Upper lobe of right lung (tissue), 1 donor: Measurements from ENCODE around the gene MAP2K5. TPM values are rescaled to one million over a fixed set of nuclear protein-coding genes. Genes with fewer than 3 reads are reported as not detected.

ENCODE experiments used
- ATAC-seq: fragments of 200-7000 bp; cut with Tn5 transposase; one replicate; pipeline ENCODE4 v1.9.1; 2020; ENCODE audit warnings: mild to moderate bottlenecking, moderate library complexity
- DNase-seq: peaks from one replicate; pipeline ENCODE4 v3.0.0-alpha.2; 2020
- H3K27ac ChIP-seq: fragments of 200-600 bp; one replicate; pipeline ENCODE4 v1.8.0; 2022
- H3K27me3 ChIP-seq: fragments of 200-600 bp; one replicate; pipeline ENCODE4 v1.8.0; 2022; ENCODE audit warnings: mild to moderate bottlenecking
- H3K36me3 ChIP-seq: fragments of 200-600 bp; one replicate; pipeline ENCODE4 v1.8.0; 2022
- H3K4me1 ChIP-seq: fragments of 200-600 bp; one replicate; pipeline ENCODE4 v1.8.0; 2022
- H3K4me3 ChIP-seq: fragments of 200-600 bp; one replicate; pipeline ENCODE4 v1.8.0; 2022; ENCODE audit warnings: mild to moderate bottlenecking
- H3K9me3 ChIP-seq: fragments of 200-600 bp; one replicate; pipeline ENCODE4 v1.8.0; 2022
- intact Hi-C: fragments of 100-400 bp; cut with DNase I; formaldehyde crosslinking; loops from one replicate; pipeline ENCODE4 v1.11.0; 2022
- total RNA-seq: library from RNA; stranded (reverse); fragmentation: NEBNext Ultra II Directional; extraction: Animal tissue kit (Norgen Biotek cat#: 25700); gene quantifications from one replicate; pipeline ENCODE4 v1.2.1, GENCODE V29; 2021
- TF ChIP-seq, protein P1 (sequence below): fragments of 200-600 bp; IDR thresholded peaks from one replicate; pipeline ENCODE4 v1.8.0; 2022; ENCODE audit warnings: antibody characterized with exemption
- donor health status: DM: no; HTN: yes; CAD: no; lungs with severe emphysema.

MAP2K5 gene
- total RNA-seq, 1 donor from 2014 or later: 18.3 TPM

DNA sequence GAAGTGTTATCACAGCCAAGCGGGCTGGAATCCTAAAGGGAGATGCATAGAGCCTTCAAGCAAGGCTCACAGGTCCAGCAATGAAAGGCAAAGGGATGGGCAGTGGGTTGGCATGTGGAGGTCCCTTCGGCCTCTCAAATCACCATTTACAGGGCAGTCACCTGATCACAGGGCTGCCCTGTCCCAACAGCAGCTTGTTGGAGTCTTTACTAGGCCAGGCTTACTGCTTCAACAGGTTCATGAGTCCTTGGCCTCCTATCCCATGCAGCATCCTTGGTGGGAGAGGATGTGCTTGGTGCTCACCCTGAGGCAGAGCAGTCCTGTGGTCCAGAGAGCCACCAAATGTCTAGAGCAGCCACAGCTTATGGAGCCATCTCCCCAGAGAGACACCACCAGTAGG, 258.6 kb downstream of the MAP2K5 start:
- no peak for DNase-seq
- H3K27ac ChIP-seq: no peak overlapping the region
- H3K4me3 ChIP-seq: no peak overlapping the region
- no peaks in the 10 kb centered on the region for H3K4me1 ChIP-seq
- ATAC-seq: no peak
- H3K27me3 ChIP-seq: no peaks in the 10 kb centered on the region
- intact Hi-C loops: no loop called here
- TF ChIP-seq, protein P1, sequence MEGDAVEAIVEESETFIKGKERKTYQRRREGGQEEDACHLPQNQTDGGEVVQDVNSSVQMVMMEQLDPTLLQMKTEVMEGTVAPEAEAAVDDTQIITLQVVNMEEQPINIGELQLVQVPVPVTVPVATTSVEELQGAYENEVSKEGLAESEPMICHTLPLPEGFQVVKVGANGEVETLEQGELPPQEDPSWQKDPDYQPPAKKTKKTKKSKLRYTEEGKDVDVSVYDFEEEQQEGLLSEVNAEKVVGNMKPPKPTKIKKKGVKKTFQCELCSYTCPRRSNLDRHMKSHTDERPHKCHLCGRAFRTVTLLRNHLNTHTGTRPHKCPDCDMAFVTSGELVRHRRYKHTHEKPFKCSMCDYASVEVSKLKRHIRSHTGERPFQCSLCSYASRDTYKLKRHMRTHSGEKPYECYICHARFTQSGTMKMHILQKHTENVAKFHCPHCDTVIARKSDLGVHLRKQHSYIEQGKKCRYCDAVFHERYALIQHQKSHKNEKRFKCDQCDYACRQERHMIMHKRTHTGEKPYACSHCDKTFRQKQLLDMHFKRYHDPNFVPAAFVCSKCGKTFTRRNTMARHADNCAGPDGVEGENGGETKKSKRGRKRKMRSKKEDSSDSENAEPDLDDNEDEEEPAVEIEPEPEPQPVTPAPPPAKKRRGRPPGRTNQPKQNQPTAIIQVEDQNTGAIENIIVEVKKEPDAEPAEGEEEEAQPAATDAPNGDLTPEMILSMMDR: no peak
- H3K9me3 ChIP-seq: no peaks in the 10 kb centered on the region
- H3K36me3 ChIP-seq: no peaks in the 10 kb centered on the region

DNA sequence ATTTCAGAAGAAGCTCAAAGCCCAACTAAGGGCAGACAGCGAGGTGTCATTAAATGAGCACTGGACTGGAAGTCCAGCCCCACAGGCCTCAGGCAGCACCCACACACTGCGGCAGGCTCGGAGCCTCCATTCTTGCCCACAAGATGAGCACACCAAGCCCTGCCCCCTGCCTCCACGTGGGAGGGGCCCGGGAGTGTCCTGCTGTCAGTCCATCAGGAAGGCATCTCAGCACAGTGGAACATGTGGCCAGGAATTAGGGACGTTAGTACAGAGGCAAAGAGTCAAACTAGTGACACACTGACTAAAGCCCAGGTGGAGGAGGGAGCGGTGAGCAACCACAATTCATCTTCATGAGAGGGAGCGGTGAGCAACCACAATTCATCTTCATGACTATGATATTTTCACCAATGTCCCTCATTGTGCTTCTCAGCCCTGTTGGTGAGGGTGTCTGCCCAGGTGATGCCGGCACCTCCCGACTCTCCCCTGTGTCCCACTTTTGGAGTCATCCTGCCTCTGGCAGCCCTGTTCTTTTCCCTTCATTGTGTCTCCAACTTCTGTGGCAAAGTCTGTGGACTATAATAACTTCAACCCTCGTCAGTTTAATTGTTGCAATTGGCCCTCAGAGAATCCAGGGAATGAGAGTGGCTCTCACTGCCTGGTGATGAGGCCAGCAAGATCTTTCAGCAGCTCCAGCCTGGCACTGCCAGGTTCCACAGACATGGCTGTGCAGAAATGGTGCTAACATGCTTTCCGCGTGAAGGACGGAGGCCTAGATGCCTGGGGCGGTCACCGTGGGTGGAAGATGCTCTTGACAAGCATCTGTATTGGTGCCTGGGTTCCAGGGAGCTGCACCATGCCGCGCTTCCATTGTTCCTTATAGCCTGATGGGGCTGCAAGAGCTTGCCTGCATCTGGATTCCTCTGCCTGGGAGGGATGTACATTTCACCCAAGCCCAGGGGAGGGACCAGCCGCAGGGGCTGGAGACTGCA, 259.7 kb downstream of the MAP2K5 start:
- DNase-seq (no peak), ATAC-seq (no peak)
- Histone ChIP-seq H3K9me3 (no peaks in the 10 kb centered on the region), H3K27ac (no peak overlapping the region), H3K36me3 (no peaks in the 10 kb centered on the region), H3K4me3 (no peak overlapping the region), H3K27me3 (no peaks in the 10 kb centered on the region), H3K4me1 (no peaks in the 10 kb centered on the region)
- intact Hi-C loops: no loop called here
- TF ChIP-seq, protein P1: no peak

DNA sequence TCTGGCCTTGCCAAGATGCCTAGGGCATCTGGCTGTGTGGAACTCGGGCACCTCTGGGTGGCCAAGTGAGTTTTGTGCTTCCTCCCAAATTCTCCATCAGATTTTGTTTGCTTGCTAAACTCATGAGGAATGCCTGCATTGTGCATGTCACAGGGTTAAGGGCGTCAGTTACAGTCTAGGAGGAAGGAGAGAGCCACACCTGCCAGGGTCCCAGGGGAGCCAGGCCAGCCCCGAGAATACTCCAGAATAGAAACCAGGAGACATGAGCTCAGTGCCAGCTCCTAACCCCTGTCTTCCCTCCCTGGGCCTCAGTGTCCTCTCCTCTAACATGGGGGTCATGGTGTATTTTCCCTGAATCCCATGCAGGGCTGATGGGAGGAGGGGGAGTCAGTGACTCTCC, 260.8 kb downstream of the MAP2K5 start:
- Histone ChIP-seq H3K27me3 (no peaks in the 10 kb centered on the region), H3K27ac (no peak overlapping the region), H3K4me1 (no peaks in the 10 kb centered on the region), H3K4me3 (no peak overlapping the region), H3K36me3 (no peaks in the 10 kb centered on the region), H3K9me3 (no peaks in the 10 kb centered on the region)
- DNase-seq (no peak), ATAC-seq (no peak)
- intact Hi-C loops: no loop called here
- TF ChIP-seq, protein P1: no peak

DNA sequence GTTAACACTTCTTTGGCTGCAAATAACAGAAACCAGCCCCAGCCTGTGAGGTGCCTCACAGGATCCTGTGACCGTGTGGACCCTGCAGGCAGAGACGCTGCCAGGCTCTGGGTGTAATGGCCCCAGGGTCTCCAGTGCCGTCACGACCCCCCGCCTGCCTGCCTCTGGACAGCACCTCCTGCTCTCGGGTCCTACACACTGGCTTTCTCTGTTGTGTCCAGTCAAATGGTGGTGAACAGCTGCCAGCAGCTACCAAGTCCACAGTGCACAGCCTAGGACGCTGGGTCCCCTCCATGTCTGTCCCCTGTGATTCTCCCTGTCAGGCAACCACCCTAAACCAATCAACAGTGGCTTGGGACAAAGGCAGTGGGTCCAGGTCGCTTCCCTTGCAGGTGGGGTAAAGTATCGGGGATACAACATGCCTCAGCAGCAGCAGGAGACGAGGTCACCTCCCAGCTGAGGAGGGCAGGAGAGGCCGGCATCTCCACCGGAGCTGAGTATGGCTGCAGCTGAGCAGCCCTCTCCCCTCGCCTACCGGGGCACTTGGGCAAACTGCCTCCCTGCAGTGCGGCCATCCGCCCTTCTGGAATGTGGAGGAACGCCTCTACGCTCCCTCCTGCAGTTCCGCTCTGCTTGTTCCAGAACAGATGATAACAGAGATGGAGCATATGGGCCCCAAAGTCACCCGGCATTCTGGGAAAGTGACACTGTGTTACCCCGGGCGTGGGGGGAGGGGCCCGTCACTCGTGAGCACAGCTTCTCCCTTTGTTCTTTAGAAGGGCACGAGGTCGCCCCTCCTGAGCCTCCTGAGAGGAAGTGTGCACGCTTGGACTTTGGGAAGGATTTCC, 261.7 kb downstream of the MAP2K5 start:
- ATAC-seq (no peak), DNase-seq (peak; percentile 51)
- Histone ChIP-seq H3K4me3 (no peak overlapping the region), H3K27me3 (no peaks in the 10 kb centered on the region), H3K36me3 (no peaks in the 10 kb centered on the region), H3K9me3 (no peaks in the 10 kb centered on the region), H3K27ac (no peak overlapping the region), H3K4me1 (no peaks in the 10 kb centered on the region)
- TF ChIP-seq, protein P1: no peak
- intact Hi-C loops: no loop called here

DNA sequence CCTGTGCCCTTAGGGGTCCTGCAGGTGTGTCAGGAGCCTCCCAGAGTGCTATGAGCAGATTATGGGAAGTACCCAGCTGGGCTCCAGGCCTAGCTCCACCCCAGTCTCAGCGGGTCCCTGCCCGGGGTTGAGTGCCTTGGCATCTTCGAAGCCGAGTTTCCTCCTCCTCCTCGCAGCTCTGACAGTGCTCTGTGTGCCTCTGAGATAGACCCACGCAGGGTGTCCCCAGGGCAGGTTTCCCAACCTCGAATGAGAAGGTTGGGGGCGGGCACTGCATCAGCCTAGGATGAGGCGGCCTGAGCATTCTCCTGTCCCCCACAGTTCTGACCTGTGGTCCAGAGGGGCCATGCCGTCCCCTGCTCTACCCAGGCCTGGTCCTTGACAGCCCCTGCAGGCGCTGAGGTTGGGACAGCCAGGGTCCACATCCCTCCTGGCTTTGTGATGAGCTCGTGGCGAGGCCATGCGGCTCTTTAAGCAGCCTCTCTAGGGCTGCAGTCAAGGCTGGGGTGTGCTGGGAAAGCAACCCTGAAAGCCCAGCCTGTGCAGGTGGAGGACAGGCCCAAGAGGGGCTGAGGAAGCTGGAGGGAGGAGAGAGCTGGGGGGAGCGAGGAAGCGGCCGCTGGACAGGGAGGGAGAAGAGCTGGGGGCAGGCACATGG, 262.6 kb downstream of the MAP2K5 start:
- no peak for ATAC-seq
- no peak overlapping the region for H3K27ac ChIP-seq
- H3K4me3 ChIP-seq: no peak overlapping the region
- H3K4me1 ChIP-seq: no peaks in the 10 kb centered on the region
- DNase-seq: peak; percentile 54
- TF ChIP-seq, protein P1: no peak
- intact Hi-C loops: no loop called here
- no peaks in the 10 kb centered on the region for H3K36me3 ChIP-seq
- no peaks in the 10 kb centered on the region for H3K9me3 ChIP-seq
- no peaks in the 10 kb centered on the region for H3K27me3 ChIP-seq
